ENCODE results near the gene CACNG6.

GRCh38 chr19:53982001-53982451, 9.4 kb upstream of the CACNG6 start:
- no peak for TF ChIP-seq CTCF (optimal IDR thresholded peaks at IDR 0.05 in 1 of 3, IDR thresholded peaks at IDR 0.05 in 1 of 3, conservative IDR thresholded peaks at IDR 0.05 in 1 of 3; ENCODE audit: extremely low read depth in 1 of 3, insufficient read depth in 2 of 3, low read length in 3 of 3)
- peak; percentile 97 for TF ChIP-seq EZH2 (IDR thresholded peaks at IDR 0.05; ENCODE audit: low read length)
